ENCODE data around the gene ZBTB20. TPM values are rescaled to one million over a fixed set of nuclear protein-coding genes. Genes with fewer than 3 reads are reported as not detected.

ZBTB20 gene
- total RNA-seq, 1 donor from 2014 or later, result 15.5 TPM

GRCh38 chr3:114855839-114856238 is 291.2 kb downstream of the ZBTB20 start:
- no peak for TF ChIP-seq CTCF (IDR thresholded peaks at IDR 0.05)
- no peak overlapping the region for H3K4me3 Mint-ChIP-seq (ENCODE audit: unreplicated experiment)
- no peaks in the 10 kb centered on the region for H3K27me3 Mint-ChIP-seq (ENCODE audit: low read depth)
- no peak for DNase-seq (ENCODE audit: low spot score)
- no peaks in the 10 kb centered on the region for H3K36me3 Mint-ChIP-seq (ENCODE audit: low read depth)
- peaks cover 3% of the 10 kb centered on the region for H3K4me1 Mint-ChIP-seq (ENCODE audit: low read depth)
- H3K27ac Mint-ChIP-seq (ENCODE audit: unreplicated experiment), result no peak overlapping the region
- H3K9me3 Mint-ChIP-seq (ENCODE audit: low read depth), result no peaks in the 10 kb centered on the region

GRCh38 chr3:114852966-114853365 is 294.1 kb downstream of the ZBTB20 start:
- H3K4me1 Mint-ChIP-seq (ENCODE audit: low read depth), result peaks cover 12% of the 10 kb centered on the region
- no peak overlapping the region for H3K4me3 Mint-ChIP-seq (ENCODE audit: unreplicated experiment)
- DNase-seq (ENCODE audit: low spot score), result no peak
- H3K9me3 Mint-ChIP-seq (ENCODE audit: low read depth), result no peaks in the 10 kb centered on the region
- TF ChIP-seq CTCF (IDR thresholded peaks at IDR 0.05), result no peak
- H3K27ac Mint-ChIP-seq (ENCODE audit: unreplicated experiment), result no peak overlapping the region
- no peaks in the 10 kb centered on the region for H3K36me3 Mint-ChIP-seq (ENCODE audit: low read depth)
- H3K27me3 Mint-ChIP-seq (ENCODE audit: low read depth), result no peaks in the 10 kb centered on the region

- H3K4me1 Mint-ChIP-seq (ENCODE audit: low read depth), result peaks cover 31% of the 10 kb centered on the region
- H3K27ac Mint-ChIP-seq (ENCODE audit: unreplicated experiment), result no peak overlapping the region
- no peaks in the 10 kb centered on the region for H3K9me3 Mint-ChIP-seq (ENCODE audit: low read depth)
- TF ChIP-seq CTCF (IDR thresholded peaks at IDR 0.05), result no peak
- no peak for DNase-seq (ENCODE audit: low spot score)
- no peak overlapping the region for H3K4me3 Mint-ChIP-seq (ENCODE audit: unreplicated experiment)
- H3K27me3 Mint-ChIP-seq (ENCODE audit: low read depth), result no peaks in the 10 kb centered on the region
- H3K36me3 Mint-ChIP-seq (ENCODE audit: low read depth), result no peaks in the 10 kb centered on the region
These were observed 296.2 kb downstream of the ZBTB20 start for GRCh38 chr3:114850898-114851297.

GRCh38 chr3:114848643-114849350 is 298.3 kb downstream of the ZBTB20 start:
- Mint-ChIP-seq H3K36me3 (ENCODE audit: low read depth) (no peaks in the 10 kb centered on the region), H3K27me3 (ENCODE audit: low read depth) (no peaks in the 10 kb centered on the region), H3K9me3 (ENCODE audit: low read depth) (no peaks in the 10 kb centered on the region), H3K4me3 (ENCODE audit: unreplicated experiment) (no peak overlapping the region), H3K4me1 (ENCODE audit: low read depth) (peaks cover 31% of the 10 kb centered on the region), H3K27ac (ENCODE audit: unreplicated experiment) (no peak overlapping the region)
- TF ChIP-seq CTCF (IDR thresholded peaks at IDR 0.05), result no peak
- peak; percentile 55 for DNase-seq (ENCODE audit: low spot score)

- Mint-ChIP-seq H3K4me3 (ENCODE audit: unreplicated experiment) (no peak overlapping the region), H3K27ac (ENCODE audit: unreplicated experiment) (no peak overlapping the region), H3K9me3 (ENCODE audit: low read depth) (no peaks in the 10 kb centered on the region), H3K36me3 (ENCODE audit: low read depth) (no peaks in the 10 kb centered on the region), H3K27me3 (ENCODE audit: low read depth) (no peaks in the 10 kb centered on the region), H3K4me1 (ENCODE audit: low read depth) (peaks cover 31% of the 10 kb centered on the region)
- no peak for DNase-seq (ENCODE audit: low spot score)
- TF ChIP-seq CTCF (IDR thresholded peaks at IDR 0.05), result no peak
These were observed 299.0 kb downstream of the ZBTB20 start for GRCh38 chr3:114848082-114848481.
